GM12872 (cell line): ENCODE results near the gene ENDOG.

Source experiments
- TF ChIP-seq, protein P1 (sequence below): IDR thresholded peaks from 3 replicates; pipeline ENCODE4 v1.5.1; 2011; ENCODE audit warnings: low read depth, mild to moderate bottlenecking, low read length, moderate library complexity; ENCODE audit not compliant: insufficient read depth

Gene ENDOG

DNA sequence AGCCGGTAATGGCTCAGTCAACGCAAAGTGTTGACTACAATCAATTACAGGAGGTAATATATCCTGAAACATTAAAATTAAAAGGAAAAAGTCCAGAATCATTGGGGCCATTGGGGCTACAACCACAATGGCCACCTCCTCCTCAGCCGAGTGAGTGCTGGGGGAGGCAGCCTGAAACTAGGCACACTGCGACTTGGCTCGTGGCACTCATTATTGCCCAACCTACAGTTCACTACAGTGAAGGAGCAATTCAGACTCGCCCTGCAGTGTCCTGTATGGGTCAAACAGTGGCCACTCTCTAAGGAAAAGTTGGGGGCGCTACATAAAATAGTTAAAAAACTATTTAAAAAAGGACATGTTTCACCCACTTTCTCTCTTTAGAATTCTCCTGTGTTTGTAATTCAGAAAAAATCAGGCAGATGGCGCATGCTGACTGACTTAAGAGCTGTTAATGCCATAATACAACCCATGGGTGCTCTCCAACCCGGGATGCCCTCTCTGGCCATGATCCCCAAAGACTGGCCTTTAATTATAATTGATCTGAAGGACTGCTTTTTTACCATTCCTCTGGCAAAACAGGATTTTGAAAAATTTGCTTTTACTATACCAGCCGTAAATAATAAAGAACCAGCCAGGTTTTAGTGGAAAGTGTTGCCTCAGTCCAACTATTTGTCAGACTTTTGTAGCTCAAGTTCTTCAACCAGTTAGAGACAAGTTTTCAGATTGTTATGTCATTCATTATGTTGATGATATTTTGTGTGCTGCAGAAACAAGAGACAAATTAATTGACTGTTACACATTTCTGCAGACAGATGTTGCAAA, 33.7 kb downstream of the ENDOG start:
- TF ChIP-seq, protein P1, sequence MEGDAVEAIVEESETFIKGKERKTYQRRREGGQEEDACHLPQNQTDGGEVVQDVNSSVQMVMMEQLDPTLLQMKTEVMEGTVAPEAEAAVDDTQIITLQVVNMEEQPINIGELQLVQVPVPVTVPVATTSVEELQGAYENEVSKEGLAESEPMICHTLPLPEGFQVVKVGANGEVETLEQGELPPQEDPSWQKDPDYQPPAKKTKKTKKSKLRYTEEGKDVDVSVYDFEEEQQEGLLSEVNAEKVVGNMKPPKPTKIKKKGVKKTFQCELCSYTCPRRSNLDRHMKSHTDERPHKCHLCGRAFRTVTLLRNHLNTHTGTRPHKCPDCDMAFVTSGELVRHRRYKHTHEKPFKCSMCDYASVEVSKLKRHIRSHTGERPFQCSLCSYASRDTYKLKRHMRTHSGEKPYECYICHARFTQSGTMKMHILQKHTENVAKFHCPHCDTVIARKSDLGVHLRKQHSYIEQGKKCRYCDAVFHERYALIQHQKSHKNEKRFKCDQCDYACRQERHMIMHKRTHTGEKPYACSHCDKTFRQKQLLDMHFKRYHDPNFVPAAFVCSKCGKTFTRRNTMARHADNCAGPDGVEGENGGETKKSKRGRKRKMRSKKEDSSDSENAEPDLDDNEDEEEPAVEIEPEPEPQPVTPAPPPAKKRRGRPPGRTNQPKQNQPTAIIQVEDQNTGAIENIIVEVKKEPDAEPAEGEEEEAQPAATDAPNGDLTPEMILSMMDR: 0 out of 3 replicates have a peak, but pooled peaks have one; percentile 20

DNA sequence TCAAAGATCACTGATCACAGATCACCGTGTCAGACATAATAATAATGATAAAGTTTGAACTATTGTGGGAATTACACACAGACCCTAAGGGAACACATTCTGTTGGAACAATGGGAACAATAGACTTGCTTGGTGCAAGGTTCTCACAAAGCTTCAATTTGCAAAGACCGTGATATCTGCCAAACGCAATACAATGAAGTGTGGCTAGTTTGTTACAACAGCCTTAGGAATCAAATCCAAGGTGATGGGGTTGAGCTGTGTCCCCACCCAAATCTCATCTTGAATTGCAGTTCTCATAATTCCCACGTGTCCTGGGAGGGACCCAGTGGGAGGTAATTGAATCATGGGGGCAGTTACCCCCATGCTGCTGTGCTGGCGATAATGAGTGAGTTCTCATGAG, 42.6 kb downstream of the ENDOG start:
- TF ChIP-seq, protein P1: no peak

DNA sequence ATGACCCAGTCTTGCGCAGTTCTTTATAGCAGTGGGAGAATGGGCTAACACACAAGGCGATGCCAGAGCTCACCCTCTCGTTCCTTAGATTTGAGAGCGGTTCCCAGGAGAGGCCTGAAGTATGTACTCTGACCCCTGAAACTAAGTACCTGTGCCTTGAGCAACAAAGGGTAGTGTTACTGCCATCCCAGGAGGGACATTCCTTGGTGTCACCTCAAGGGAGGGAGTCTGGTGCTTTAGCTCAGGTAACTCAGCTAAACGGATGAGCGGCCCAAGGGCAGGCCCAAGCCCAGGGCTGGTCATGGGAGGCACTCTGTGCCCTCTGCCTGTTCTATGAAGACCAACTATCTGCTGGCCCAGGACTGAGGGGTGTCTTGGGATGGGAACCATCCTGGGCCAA, 43.2 kb downstream of the ENDOG start:
- TF ChIP-seq, protein P1: no peak

DNA sequence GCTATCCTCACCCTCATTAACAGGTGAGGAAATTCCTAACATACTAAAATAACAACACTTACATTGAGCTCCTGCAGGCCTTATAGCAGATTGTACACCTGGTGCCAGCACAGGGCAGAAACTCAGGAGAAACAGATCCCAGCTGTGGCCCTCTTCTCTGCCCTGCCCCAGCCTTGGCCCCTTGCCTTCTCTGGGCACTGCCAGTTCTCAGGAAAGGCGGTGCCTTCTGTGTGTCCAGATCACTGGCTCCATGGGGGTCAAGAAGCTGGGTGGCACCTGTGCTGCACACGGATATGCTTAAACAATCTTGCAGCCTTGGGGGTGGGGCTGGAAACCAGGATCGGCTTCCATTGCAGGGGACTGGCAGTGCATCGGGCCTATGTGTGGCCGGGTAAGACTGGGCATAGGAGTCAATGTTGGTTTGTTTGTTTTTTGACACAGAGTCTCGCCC, 44.1 kb downstream of the ENDOG start:
- TF ChIP-seq, protein P1: no peak

DNA sequence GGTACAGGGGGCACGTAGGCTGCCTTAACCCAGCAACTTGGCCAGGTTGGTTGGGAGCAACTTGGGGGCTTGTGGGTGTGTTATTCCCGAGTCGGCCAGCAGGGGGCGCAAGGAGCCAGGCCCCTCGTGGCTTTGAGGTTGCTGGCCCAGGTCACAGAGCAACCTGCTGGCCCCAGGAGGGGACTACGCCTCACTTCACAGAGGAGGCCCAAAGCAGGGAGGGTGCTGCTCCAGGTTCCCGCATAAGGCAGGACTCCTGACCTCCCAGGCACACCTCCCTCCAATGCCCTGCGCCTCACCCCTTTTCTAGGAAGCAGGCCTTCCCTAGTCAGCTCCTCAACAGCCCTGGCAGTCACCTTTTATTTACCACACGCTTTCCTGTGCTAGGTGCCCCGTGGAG, 45.3 kb downstream of the ENDOG start:
- TF ChIP-seq, protein P1: peak; percentile 99

DNA sequence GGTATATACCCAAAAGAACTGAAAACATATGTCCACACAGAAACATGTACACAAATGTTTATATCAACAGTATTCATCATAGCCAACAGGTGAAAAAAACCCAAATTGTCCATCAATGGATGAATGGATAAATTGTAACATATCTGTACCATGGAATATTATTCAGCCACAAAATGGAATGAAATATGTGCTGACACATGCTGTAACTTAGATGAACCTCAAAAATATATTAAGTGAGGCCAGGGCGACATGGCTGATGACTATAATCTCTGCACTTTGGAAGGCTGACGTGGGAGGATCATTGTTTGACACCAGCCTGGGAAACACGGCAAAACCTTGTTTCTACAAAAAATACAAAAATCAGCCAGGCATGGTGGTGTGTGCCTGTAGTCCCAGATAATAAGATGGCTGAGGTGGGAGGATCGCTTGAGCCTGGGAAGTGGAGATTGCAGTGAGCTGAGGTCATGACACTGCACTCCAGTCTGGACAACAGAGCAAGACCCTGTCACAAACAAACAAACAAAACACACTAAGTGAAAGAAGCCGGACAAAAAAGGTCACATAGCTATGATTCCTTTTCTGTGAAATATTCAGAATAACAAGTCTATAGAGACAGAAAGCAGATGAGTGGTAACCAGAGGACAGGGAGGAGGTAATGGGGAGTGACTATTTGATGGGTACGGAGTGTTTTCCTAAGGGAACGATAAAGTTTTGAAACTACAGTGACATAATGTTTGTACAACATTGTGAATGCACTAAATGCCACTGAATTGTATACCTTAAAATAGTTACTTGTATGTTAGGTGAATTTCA, 52.0 kb downstream of the ENDOG start:
- TF ChIP-seq, protein P1: no peak
